ENCODE measurements around the gene DPYSL4.

The DPYSL4 gene

GRCh38 chr10:132243141-132243540, 56.4 kb downstream of the DPYSL4 start:
- no peak for DNase-seq (ENCODE audit: low spot score)

- DNase-seq (ENCODE audit: low spot score): no peak
Measured at GRCh38 chr10:132243626-132244025, 56.9 kb downstream of the DPYSL4 start.

GRCh38 chr10:132245056-132245455, 58.3 kb downstream of the DPYSL4 start:
- no peak for DNase-seq (ENCODE audit: low spot score)

GRCh38 chr10:132246296-132246695, 59.5 kb downstream of the DPYSL4 start:
- no peak for DNase-seq (ENCODE audit: low spot score)

- no peak for DNase-seq (ENCODE audit: low spot score)
Measured at GRCh38 chr10:132247943-132248342, 61.2 kb downstream of the DPYSL4 start.

- peak; percentile 58 for DNase-seq (ENCODE audit: low spot score)
Measured at GRCh38 chr10:132248455-132249225, 61.9 kb downstream of the DPYSL4 start.

GRCh38 chr10:132249226-132249724, 62.5 kb downstream of the DPYSL4 start:
- DNase-seq (ENCODE audit: low spot score): no peak

- no peak for DNase-seq (ENCODE audit: low spot score)
Measured at GRCh38 chr10:132249824-132250375, 63.2 kb downstream of the DPYSL4 start.

- no peak for DNase-seq (ENCODE audit: low spot score)
Measured at GRCh38 chr10:132250481-132251475, 64.0 kb downstream of the DPYSL4 start.

- DNase-seq (ENCODE audit: low spot score): no peak
Measured at GRCh38 chr10:132251928-132252327, 65.2 kb downstream of the DPYSL4 start.

GRCh38 chr10:132252412-132252811, 65.7 kb downstream of the DPYSL4 start:
- no peak for DNase-seq (ENCODE audit: low spot score)

GRCh38 chr10:132253092-132253687, 66.4 kb downstream of the DPYSL4 start:
- no peak for DNase-seq (ENCODE audit: low spot score)

GRCh38 chr10:132254841-132255240, 68.1 kb downstream of the DPYSL4 start:
- no peak for DNase-seq (ENCODE audit: low spot score)

All from kidney tubule cell (primary cell).